C4-2B (cell line): Measurements from ENCODE around the gene SLC9A6.

Experiments used
- ZFX ChIP-seq: fragments of 450-650 bp; IDR thresholded peaks from 2 replicates; pipeline ENCODE4 v1.6.1; 2017
- TF ChIP-seq, protein P1 (sequence below): fragments of 450-650 bp; conservative IDR thresholded peaks from 2 replicates; pipeline ENCODE4 v1.5.1; 2017; ENCODE audit warnings: mild to moderate bottlenecking

DNA sequence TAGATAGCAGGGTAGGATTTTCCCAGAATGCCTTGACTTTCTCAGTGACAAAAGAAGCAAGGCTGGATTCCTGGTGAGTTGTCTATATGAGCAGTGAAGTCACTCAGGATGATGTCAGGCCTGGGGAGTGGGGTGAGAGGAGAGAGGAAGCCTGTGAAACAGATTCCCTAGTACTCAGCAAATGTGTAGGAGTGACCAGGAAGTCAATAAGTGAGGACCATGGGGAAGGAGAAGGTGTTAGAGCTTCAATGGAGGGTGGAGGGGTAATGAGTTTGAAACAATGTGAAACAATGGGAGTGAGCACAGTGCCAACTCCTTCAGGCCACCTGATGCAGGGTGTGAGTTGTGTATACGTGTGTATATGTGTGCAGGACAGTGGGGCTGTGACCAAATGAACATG is 2.4 kb upstream of the SLC9A6 start:
- TF ChIP-seq, protein P1, sequence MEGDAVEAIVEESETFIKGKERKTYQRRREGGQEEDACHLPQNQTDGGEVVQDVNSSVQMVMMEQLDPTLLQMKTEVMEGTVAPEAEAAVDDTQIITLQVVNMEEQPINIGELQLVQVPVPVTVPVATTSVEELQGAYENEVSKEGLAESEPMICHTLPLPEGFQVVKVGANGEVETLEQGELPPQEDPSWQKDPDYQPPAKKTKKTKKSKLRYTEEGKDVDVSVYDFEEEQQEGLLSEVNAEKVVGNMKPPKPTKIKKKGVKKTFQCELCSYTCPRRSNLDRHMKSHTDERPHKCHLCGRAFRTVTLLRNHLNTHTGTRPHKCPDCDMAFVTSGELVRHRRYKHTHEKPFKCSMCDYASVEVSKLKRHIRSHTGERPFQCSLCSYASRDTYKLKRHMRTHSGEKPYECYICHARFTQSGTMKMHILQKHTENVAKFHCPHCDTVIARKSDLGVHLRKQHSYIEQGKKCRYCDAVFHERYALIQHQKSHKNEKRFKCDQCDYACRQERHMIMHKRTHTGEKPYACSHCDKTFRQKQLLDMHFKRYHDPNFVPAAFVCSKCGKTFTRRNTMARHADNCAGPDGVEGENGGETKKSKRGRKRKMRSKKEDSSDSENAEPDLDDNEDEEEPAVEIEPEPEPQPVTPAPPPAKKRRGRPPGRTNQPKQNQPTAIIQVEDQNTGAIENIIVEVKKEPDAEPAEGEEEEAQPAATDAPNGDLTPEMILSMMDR, result no peak
- TF ChIP-seq ZFX, result no peak
